HUES48 (cell line): ENCODE data around the gene LRRC37B.
"Not testable (repeated sequence)": the region's sequence is repeated elsewhere in the genome, so short reads cannot be mapped to it uniquely, and the experiment has no call there.

Source experiments
- H3K27ac ChIP-seq: one replicate; pipeline ENCODE4 v1.7.0; 2013; ENCODE audit warnings: low read depth, low read length, inconsistent platforms
- H3K27me3 ChIP-seq: 2 replicates; pipeline ENCODE4 v1.6.1; 2013; ENCODE audit warnings: mild to moderate bottlenecking, low read length; ENCODE audit not compliant: control insufficient read depth, insufficient read depth
- H3K36me3 ChIP-seq: 2 replicates; pipeline ENCODE4 v1.6.1; 2013; ENCODE audit warnings: low read length; ENCODE audit not compliant: control insufficient read depth, insufficient read depth
- H3K4me1 ChIP-seq: 2 replicates; pipeline ENCODE4 v1.6.1; 2013; ENCODE audit warnings: mild to moderate bottlenecking, low read length; ENCODE audit not compliant: control insufficient read depth, insufficient read depth
- H3K4me3 ChIP-seq: 2 replicates; pipeline ENCODE4 v1.5.1; 2013; ENCODE audit warnings: mild to moderate bottlenecking, low read depth, low read length
- H3K9ac ChIP-seq: 2 replicates; pipeline ENCODE4 v1.6.1; 2013; ENCODE audit warnings: mild to moderate bottlenecking, low read depth, low read length, moderate library complexity
- H3K9me3 ChIP-seq: 2 replicates; pipeline ENCODE4 v1.6.1; 2013; ENCODE audit warnings: low read length; ENCODE audit not compliant: control insufficient read depth, insufficient read depth

Gene LRRC37B

GRCh38 chr17:32015245-32016013 lies 8.2 kb downstream of the LRRC37B start:
- Histone ChIP-seq H3K4me3 (no peak overlapping the region), H3K9ac (no peak overlapping the region), H3K9me3 (no peaks in the 10 kb centered on the region), H3K4me1 (no peaks in the 10 kb centered on the region), H3K36me3 (peaks cover 10% of the 10 kb centered on the region), H3K27me3 (no peaks in the 10 kb centered on the region), H3K27ac (no peak overlapping the region)

- Histone ChIP-seq H3K27ac (no peak overlapping the region), H3K4me1 (no peaks in the 10 kb centered on the region)
These were observed 9.0 kb downstream of the LRRC37B start for GRCh38 chr17:32016231-32016630.

GRCh38 chr17:32019228-32019627 lies 12.0 kb downstream of the LRRC37B start:
- Histone ChIP-seq H3K27ac (no peak overlapping the region), H3K9ac (no peak overlapping the region), H3K4me3 (no peak overlapping the region), H3K27me3 (no peaks in the 10 kb centered on the region), H3K4me1 (no peaks in the 10 kb centered on the region), H3K9me3 (no peaks in the 10 kb centered on the region), H3K36me3 (peaks cover 19% of the 10 kb centered on the region)

More at GRCh38 chr17:32016231-32016630, 9.0 kb downstream of the LRRC37B start:
- H3K4me3 ChIP-seq: no peak overlapping the region
- H3K9ac ChIP-seq: no peak overlapping the region
- peaks cover 11% of the 10 kb centered on the region for H3K36me3 ChIP-seq
- no peaks in the 10 kb centered on the region for H3K9me3 ChIP-seq
- H3K27me3 ChIP-seq: no peaks in the 10 kb centered on the region

GRCh38 chr17:32020943-32021614 lies 13.9 kb downstream of the LRRC37B start:
- H3K4me3 ChIP-seq: no peak overlapping the region
- H3K9ac ChIP-seq: no peak overlapping the region
- no peak overlapping the region for H3K27ac ChIP-seq
- H3K36me3 ChIP-seq: peaks cover 19% of the 10 kb centered on the region
- H3K9me3 ChIP-seq: no peaks in the 10 kb centered on the region
- H3K4me1 ChIP-seq: no peaks in the 10 kb centered on the region
- H3K27me3 ChIP-seq: no peaks in the 10 kb centered on the region

- no peaks in the 10 kb centered on the region for H3K27me3 ChIP-seq
- no peak overlapping the region for H3K27ac ChIP-seq
- no peak overlapping the region for H3K9ac ChIP-seq
- no peaks in the 10 kb centered on the region for H3K9me3 ChIP-seq
- no peaks in the 10 kb centered on the region for H3K4me1 ChIP-seq
- H3K4me3 ChIP-seq: no peak overlapping the region
- peaks cover 19% of the 10 kb centered on the region for H3K36me3 ChIP-seq
These were observed 14.4 kb downstream of the LRRC37B start for GRCh38 chr17:32021615-32021955.

- H3K36me3 ChIP-seq: peaks cover 19% of the 10 kb centered on the region
- not testable (repeated sequence) for H3K4me3 ChIP-seq, H3K27me3 ChIP-seq, H3K9me3 ChIP-seq, H3K27ac ChIP-seq, H3K9ac ChIP-seq, H3K4me1 ChIP-seq
These were observed 15.4 kb downstream of the LRRC37B start for GRCh38 chr17:32022554-32022953.

GRCh38 chr17:32027271-32027670 lies 20.1 kb downstream of the LRRC37B start:
- H3K9me3 ChIP-seq, H3K9ac ChIP-seq, H3K4me3 ChIP-seq, H3K4me1 ChIP-seq, H3K36me3 ChIP-seq, H3K27ac ChIP-seq, H3K27me3 ChIP-seq: not testable (repeated sequence)

GRCh38 chr17:32033223-32033622 lies 26.0 kb downstream of the LRRC37B start:
- Histone ChIP-seq H3K36me3 (peaks cover 40% of the 10 kb centered on the region), H3K4me1 (no peaks in the 10 kb centered on the region), H3K4me3 (no peak overlapping the region), H3K27me3 (no peaks in the 10 kb centered on the region), H3K27ac (no peak overlapping the region), H3K9ac (no peak overlapping the region), H3K9me3 (no peaks in the 10 kb centered on the region)

- H3K27ac ChIP-seq, H3K27me3 ChIP-seq, H3K9me3 ChIP-seq, H3K9ac ChIP-seq, H3K4me1 ChIP-seq, H3K4me3 ChIP-seq: not testable (repeated sequence)
- H3K36me3 ChIP-seq: peaks cover 40% of the 10 kb centered on the region
These were observed 26.6 kb downstream of the LRRC37B start for GRCh38 chr17:32033812-32034211.

- not testable (repeated sequence) for H3K9ac ChIP-seq, H3K27me3 ChIP-seq, H3K4me3 ChIP-seq, H3K4me1 ChIP-seq, H3K27ac ChIP-seq, H3K9me3 ChIP-seq
- peaks cover 38% of the 10 kb centered on the region for H3K36me3 ChIP-seq
These were observed 33.1 kb downstream of the LRRC37B start for GRCh38 chr17:32040246-32040645.

GRCh38 chr17:32041306-32041875 lies 34.2 kb downstream of the LRRC37B start:
- H3K27me3 ChIP-seq, H3K9ac ChIP-seq, H3K4me3 ChIP-seq, H3K4me1 ChIP-seq, H3K9me3 ChIP-seq, H3K27ac ChIP-seq: not testable (repeated sequence)
- peaks cover 27% of the 10 kb centered on the region for H3K36me3 ChIP-seq
